Stimulated activated CD4-positive, alpha-beta T cell treated with anti-CD3 and anti-CD28 coated beads, Interleukin-1b, Interleukin-23, amount 100 ng/mL, for 24 hours (primary cell): ENCODE data around the gene IL13RA1.
"Not testable (repeated sequence)": the region's sequence is repeated elsewhere in the genome, so short reads cannot be mapped to it uniquely, and the experiment has no call there.

Experiments used
- DNase-seq, 4 experiments: peaks; one replicate each; pipeline ENCODE4 v3.0.0-alpha.2; 2020; ENCODE audit warnings: low read depth in 4 of 4, low spot score in 1 of 4

Gene IL13RA1

DNA sequence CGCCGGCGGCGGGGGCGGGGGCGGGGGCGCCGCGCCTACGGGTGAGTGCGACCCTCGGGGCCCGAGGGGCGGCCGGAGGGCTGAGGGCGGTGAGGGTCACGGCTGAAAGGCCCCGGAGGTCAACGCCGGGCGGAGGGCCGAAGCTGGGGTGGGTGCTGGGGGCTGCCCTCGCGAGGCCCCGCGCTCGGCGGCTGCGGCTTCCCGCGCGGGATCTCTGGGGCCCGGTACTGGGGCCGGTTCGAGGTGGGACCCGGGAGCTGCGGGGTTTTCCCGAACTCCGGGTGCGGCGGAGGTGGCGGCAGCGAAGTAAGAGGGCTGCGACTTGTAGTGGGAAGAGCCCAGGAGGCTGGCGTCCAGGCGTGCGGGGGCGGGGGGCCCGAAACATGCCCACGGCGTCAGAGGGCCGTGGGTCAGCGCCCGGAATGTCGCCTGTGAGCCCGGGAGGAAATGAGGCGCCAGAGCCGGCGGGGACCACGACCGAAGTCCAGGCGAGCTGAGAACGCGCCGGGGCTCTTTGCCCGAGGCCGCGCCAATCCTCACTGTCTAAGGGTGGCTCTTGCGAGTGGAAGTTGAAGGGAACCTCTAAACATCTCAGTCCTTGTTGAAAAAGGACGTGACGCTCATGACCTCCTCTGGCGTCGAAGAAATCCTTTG, 407 bp downstream of the IL13RA1 start:
- DNase-seq: no peak

GRCh38 chrX:118729042-118729652, 1.7 kb downstream of the IL13RA1 start:
- no peak for DNase-seq

DNA sequence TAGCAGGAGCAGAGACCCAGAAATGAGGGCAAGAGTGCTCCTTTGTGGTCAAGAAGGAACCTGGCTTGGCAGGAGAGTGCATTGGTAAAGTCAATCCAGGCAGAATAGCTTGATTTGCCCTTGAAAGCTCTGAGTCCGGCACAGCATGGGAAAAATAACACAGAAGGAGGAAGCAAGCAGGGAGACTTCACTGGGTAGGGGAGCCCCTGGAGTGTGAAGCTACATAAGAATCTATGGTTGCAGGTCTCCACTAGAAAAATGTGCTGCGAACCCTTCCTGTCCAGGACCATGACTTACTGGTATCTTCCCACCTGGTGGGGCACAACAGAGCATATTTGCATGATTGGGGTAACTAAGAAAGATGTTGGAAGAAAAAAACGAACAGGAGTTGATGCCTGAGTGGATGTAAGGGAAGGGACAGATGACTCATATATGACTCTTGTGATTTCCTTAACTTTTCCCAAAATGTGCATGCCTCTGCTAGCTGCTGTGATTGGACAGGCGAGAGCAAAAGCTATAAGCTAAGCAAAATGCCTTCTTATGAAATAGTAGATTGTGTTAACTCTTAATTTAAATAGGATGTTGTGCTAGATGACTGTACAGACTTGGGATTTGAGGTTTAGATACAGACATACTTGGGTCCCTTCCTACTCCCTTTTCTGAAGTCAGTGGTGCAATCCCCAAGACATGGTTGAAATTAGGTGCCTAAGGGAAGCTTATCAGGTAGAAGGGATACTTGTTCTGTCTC, 3.3 kb downstream of the IL13RA1 start:
- no peak for DNase-seq

- DNase-seq: not testable (repeated sequence)
Observed at GRCh38 chrX:118732551-118732950, 5.1 kb downstream of the IL13RA1 start.

GRCh38 chrX:118734909-118735308, 7.5 kb downstream of the IL13RA1 start:
- no peak for DNase-seq

GRCh38 chrX:118736394-118737010, 9.1 kb downstream of the IL13RA1 start:
- no peak for DNase-seq

DNA sequence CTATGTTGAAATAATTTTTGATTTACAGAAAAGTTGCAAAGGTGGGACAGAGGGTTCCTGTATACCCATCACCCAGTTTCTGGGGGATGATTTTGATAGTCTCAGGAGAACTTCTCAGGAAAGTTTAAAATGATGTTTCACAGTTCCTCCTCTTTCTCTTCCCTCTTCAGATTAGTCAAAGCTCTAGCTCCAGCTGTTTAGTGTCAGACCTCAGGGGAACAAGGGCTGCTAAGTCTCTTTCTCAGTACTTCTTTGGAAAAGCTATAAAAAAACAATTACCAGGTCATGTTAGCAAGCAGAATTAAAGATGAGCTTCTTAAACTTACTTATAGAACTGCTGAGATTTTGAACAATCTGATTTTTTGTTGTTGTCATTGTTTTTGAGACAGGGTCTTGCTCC, 12.2 kb downstream of the IL13RA1 start:
- DNase-seq: no peak

- DNase-seq: no peak
Observed at GRCh38 chrX:118740276-118740889, 13.0 kb downstream of the IL13RA1 start.

DNA sequence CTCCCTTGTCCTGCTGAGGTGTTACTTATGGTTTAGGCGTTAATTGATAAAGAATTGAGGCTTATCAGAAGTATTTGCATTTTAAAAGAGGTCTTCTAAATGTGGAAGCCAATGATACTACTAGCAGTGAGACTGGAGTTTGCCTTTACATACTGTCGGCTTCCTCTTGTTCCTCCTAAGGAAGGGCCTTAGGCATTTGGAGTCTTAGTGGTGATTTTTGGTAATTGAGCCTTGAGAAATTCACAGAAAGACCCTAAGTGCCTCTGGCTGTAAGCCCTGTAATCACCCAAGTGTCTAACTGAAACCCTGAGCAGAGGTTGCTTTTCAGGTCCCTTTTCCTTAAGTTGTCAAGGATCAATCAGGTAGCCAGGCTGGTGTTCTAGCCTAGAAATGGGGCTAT, 14.8 kb downstream of the IL13RA1 start:
- DNase-seq: no peak

GRCh38 chrX:118745570-118745969, 18.2 kb downstream of the IL13RA1 start:
- no peak for DNase-seq

DNA sequence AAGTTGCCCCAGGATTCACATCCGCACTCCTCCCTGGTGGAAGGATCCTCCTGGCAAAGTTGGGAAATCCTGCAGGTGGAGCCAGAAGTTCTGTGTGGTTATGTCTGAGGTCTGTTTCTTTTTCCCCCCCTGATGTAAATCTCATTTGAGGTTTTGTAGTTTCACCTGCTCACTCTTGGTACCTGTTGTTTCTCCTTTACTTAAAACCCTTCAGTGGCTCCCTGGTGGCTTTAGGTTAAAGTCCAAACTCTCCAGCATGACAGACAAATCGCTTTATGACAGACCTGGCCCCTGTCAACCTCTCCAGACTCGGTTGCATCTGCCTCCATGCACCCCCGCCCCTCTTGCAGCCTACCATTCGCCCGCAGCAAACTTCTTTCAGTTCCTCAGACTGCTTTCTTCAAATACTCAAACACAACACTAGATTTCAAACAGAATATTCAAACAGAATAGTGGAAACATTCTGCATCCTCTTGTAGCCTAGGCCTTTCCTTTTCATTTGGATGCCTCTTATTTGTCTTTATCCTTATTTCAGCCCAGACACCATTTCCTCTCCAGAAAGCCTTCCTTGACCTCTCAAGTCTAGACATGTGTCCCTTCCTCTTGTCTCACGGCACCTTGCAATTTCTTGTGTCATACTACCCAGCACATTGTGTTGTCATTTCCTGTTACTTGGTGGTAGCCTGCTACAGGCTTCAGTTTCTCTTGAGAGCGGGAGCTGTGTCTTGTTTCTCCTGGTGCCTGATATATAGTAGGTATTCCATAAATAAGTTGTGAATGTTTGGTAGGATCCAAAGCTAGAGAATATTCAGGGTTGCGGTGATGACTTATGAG, 24.8 kb downstream of the IL13RA1 start:
- no peak for DNase-seq

- DNase-seq: no peak
Observed at GRCh38 chrX:118755633-118756032, 28.2 kb downstream of the IL13RA1 start.

DNA sequence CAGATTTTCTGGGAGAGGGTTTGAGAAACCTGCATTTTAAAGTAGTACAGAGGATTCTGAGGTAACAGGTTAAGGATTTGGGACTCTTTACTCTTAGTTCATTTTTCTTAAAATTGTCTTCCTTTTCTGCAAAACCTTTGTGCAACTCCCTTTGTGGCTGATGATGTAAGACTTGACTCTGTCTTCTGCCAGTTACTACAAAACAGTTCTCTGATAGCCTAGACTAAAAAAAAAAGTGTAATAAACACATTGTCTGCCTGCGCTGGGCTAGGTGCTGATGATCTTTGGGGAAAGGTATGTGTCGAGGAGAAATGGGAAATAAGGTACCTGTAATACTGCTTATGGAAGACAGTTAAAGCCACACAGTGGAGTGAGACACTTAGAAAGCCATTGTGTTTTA, 28.7 kb downstream of the IL13RA1 start:
- no peak for DNase-seq

DNA sequence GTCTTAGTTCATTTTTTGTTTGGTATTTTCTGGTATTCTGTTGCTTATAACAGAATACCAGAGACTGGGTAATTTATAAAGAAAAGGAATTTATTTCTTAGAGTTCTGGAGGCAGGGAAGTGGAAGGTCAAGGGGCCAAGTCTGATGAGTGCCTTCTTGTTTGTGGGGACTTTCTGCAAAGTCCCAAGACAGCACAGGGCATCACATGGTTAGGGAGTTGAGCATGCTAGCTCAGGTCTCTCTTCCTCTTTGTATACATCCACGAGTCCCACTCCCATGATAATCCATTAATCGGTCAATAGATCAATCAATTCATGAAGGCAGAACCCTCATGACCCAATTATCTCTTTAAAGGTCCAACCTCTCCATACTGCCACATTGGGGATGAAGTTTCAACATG, 31.1 kb downstream of the IL13RA1 start:
- no peak for DNase-seq

GRCh38 chrX:118760025-118760424, 32.6 kb downstream of the IL13RA1 start:
- DNase-seq: no peak

- no peak for DNase-seq
Observed at GRCh38 chrX:118761939-118762707, 34.7 kb downstream of the IL13RA1 start.

- no peak for DNase-seq
Observed at GRCh38 chrX:118763489-118763888, 36.1 kb downstream of the IL13RA1 start.

- no peak for DNase-seq
Observed at GRCh38 chrX:118764122-118764521, 36.7 kb downstream of the IL13RA1 start.

- no peak for DNase-seq
Observed at GRCh38 chrX:118770133-118770760, 42.8 kb downstream of the IL13RA1 start.
